Astrocyte of the spinal cord (primary cell): ENCODE data around the gene CARD14.

Experiments used
- DNase-seq: peaks from one replicate; pipeline ENCODE4 v3.0.0; 2011; ENCODE audit warnings: low read depth, low spot score
- H3K4me3 ChIP-seq: 2 replicates; pipeline ENCODE4 v1.5.1; 2011; ENCODE audit warnings: low read depth, mild to moderate bottlenecking, low read length, moderate library complexity
- CTCF ChIP-seq: IDR thresholded peaks from 2 replicates; pipeline ENCODE4 v1.5.1; 2012; ENCODE audit warnings: low read depth, mild to moderate bottlenecking, low read length, inconsistent platforms
- in situ Hi-C: cut with HindIII; loops from 2 replicates; pipeline ENCODE4 v1.10.0; 2017; ENCODE audit warnings: low sequenced_read_pairs

CARD14 gene

GRCh38 chr17:80246266-80246681 lies 76.4 kb downstream of the CARD14 start:
- DNase-seq, result no peak
- no peak for TF ChIP-seq CTCF
- in situ Hi-C loops, result no loop called here
- H3K4me3 ChIP-seq, result no peak overlapping the region

- in situ Hi-C loops, result no loop called here
- no peak overlapping the region for H3K4me3 ChIP-seq
- DNase-seq, result no peak
- no peak for TF ChIP-seq CTCF
These were observed 76.9 kb downstream of the CARD14 start for GRCh38 chr17:80246726-80247125.

GRCh38 chr17:80247561-80247960 lies 77.7 kb downstream of the CARD14 start:
- DNase-seq, result no peak
- no peak for TF ChIP-seq CTCF
- no peak overlapping the region for H3K4me3 ChIP-seq
- in situ Hi-C loops, result no loop called here

- no peak overlapping the region for H3K4me3 ChIP-seq
- TF ChIP-seq CTCF, result no peak
- no peak for DNase-seq
- in situ Hi-C loops, result no loop called here
These were observed 78.4 kb downstream of the CARD14 start for GRCh38 chr17:80248001-80248893.

- no peak for DNase-seq
- TF ChIP-seq CTCF, result no peak
- no peak overlapping the region for H3K4me3 ChIP-seq
- in situ Hi-C loops, result no loop called here
These were observed 79.3 kb downstream of the CARD14 start for GRCh38 chr17:80248894-80249710.

- no peak overlapping the region for H3K4me3 ChIP-seq
- no peak for DNase-seq
- in situ Hi-C loops, result no loop called here
- TF ChIP-seq CTCF, result no peak
These were observed 82.1 kb downstream of the CARD14 start for GRCh38 chr17:80251966-80252365.
